SK-N-MC (cell line): ENCODE data around the gene ARPC5.

ENCODE experiments used
- DNase-seq: peaks from one replicate; pipeline ENCODE4 v3.0.0-alpha.2; 2011; ENCODE audit warnings: low read depth, low spot score
- H3K27ac ChIP-seq: fragments of 200-600 bp; sonication (generic); 2 replicates; pipeline ENCODE4 v1.5.1; 2016; ENCODE audit warnings: mixed run types
- H3K36me3 ChIP-seq: fragments of 200-600 bp; sonication (generic); 2 replicates; pipeline ENCODE4 v1.6.1; 2017; ENCODE audit warnings: antibody characterized with exemption, low read length, mixed read lengths; ENCODE audit not compliant: insufficient read depth
- H3K4me3 ChIP-seq: fragments of 200-600 bp; sonication (generic); 2 replicates; pipeline ENCODE4 v1.5.1; 2016
- H3K9ac ChIP-seq: fragments of 200-600 bp; sonication (generic); 2 replicates; pipeline ENCODE4 v1.8.0; 2017; ENCODE audit warnings: mixed run types, mixed read lengths; ENCODE audit not compliant: insufficient read length
- H3K9me3 ChIP-seq: fragments of 200-600 bp; sonication (generic); 2 replicates; pipeline ENCODE4 v1.6.1; 2017; ENCODE audit warnings: low read depth, mild to moderate bottlenecking, antibody characterized with exemption, low read length, moderate library complexity, mixed read lengths
- EZH2 ChIP-seq: fragments of 200-600 bp; sonication (generic); IDR thresholded peaks from one replicate; pipeline ENCODE4 v1.6.1; 2017; ENCODE audit warnings: antibody characterized with exemption
- FOXP2 ChIP-seq: optimal IDR thresholded peaks from 2 replicates; pipeline ENCODE3; 2011; ENCODE audit warnings: mild to moderate bottlenecking, moderate library complexity; ENCODE audit not compliant: insufficient read depth; ENCODE audit errors: extremely low read length, control extremely low read depth
- POLR2AphosphoS5 ChIP-seq: IDR thresholded peaks from 2 replicates; pipeline ENCODE4 v1.6.1; 2012; ENCODE audit warnings: mild to moderate bottlenecking, low read depth, low read length, borderline replicate concordance

The ARPC5 gene

DNA sequence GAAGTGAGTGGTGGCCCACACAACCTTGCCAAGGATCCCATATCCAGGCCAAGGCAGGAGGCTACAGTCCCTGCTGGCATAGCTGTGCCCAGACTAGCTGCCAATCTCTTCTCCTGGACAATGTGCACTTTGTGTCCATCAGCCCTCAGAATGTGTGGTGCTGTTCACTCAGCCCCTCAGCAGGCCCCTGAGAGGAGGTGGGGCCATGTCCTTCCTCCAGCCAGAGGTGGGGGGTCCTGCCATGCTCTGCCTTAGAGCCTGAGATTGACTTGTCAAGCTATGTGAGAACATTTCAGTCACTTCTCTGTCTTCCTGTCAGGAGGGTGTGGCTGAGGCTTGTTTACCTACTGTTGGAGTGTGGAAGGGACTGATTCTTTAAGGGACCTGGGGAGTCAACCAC, 46.8 kb downstream of the ARPC5 start:
- no peaks in the 10 kb centered on the region for H3K36me3 ChIP-seq
- no peak for TF ChIP-seq FOXP2
- TF ChIP-seq POLR2AphosphoS5, result no peak
- no peak for TF ChIP-seq EZH2
- DNase-seq, result no peak
- no peak overlapping the region for H3K9ac ChIP-seq
- H3K4me3 ChIP-seq, result no peak overlapping the region
- no peaks in the 10 kb centered on the region for H3K9me3 ChIP-seq
- H3K27ac ChIP-seq, result no peak overlapping the region

- Histone ChIP-seq H3K4me3 (no peak overlapping the region), H3K9ac (no peak overlapping the region), H3K9me3 (no peaks in the 10 kb centered on the region), H3K36me3 (no peaks in the 10 kb centered on the region), H3K27ac (no peak overlapping the region)
- DNase-seq, result no peak
- TF ChIP-seq FOXP2 (no peak), EZH2 (no peak), POLR2AphosphoS5 (no peak)
Measured at GRCh38 chr1:183586926-183587325, 48.7 kb downstream of the ARPC5 start.

- Histone ChIP-seq H3K9me3 (no peaks in the 10 kb centered on the region), H3K9ac (no peak overlapping the region), H3K36me3 (no peaks in the 10 kb centered on the region), H3K27ac (no peak overlapping the region), H3K4me3 (no peak overlapping the region)
- TF ChIP-seq FOXP2 (no peak), POLR2AphosphoS5 (no peak), EZH2 (no peak)
- no peak for DNase-seq
Measured at GRCh38 chr1:183586455-183586854, 49.1 kb downstream of the ARPC5 start.

- Histone ChIP-seq H3K4me3 (no peak overlapping the region), H3K9ac (no peak overlapping the region), H3K36me3 (no peaks in the 10 kb centered on the region), H3K9me3 (no peaks in the 10 kb centered on the region), H3K27ac (no peak overlapping the region)
- TF ChIP-seq EZH2, result no peak
- TF ChIP-seq FOXP2, result no peak
- no peak for TF ChIP-seq POLR2AphosphoS5
- DNase-seq, result no peak
Measured at GRCh38 chr1:183585038-183585437, 50.5 kb downstream of the ARPC5 start.

- Histone ChIP-seq H3K9me3 (no peaks in the 10 kb centered on the region), H3K9ac (no peak overlapping the region), H3K27ac (no peak overlapping the region), H3K4me3 (no peak overlapping the region), H3K36me3 (no peaks in the 10 kb centered on the region)
- DNase-seq, result no peak
- TF ChIP-seq EZH2, result no peak
- no peak for TF ChIP-seq FOXP2
- no peak for TF ChIP-seq POLR2AphosphoS5
Measured at GRCh38 chr1:183584147-183584546, 51.4 kb downstream of the ARPC5 start.

- H3K9ac ChIP-seq, result no peak overlapping the region
- no peak for TF ChIP-seq FOXP2
- no peak for TF ChIP-seq EZH2
- no peak for TF ChIP-seq POLR2AphosphoS5
- DNase-seq, result no peak
- no peak overlapping the region for H3K4me3 ChIP-seq
- no peaks in the 10 kb centered on the region for H3K9me3 ChIP-seq
- H3K27ac ChIP-seq, result no peak overlapping the region
- no peaks in the 10 kb centered on the region for H3K36me3 ChIP-seq
Measured at GRCh38 chr1:183583466-183583865, 52.1 kb downstream of the ARPC5 start.

DNA sequence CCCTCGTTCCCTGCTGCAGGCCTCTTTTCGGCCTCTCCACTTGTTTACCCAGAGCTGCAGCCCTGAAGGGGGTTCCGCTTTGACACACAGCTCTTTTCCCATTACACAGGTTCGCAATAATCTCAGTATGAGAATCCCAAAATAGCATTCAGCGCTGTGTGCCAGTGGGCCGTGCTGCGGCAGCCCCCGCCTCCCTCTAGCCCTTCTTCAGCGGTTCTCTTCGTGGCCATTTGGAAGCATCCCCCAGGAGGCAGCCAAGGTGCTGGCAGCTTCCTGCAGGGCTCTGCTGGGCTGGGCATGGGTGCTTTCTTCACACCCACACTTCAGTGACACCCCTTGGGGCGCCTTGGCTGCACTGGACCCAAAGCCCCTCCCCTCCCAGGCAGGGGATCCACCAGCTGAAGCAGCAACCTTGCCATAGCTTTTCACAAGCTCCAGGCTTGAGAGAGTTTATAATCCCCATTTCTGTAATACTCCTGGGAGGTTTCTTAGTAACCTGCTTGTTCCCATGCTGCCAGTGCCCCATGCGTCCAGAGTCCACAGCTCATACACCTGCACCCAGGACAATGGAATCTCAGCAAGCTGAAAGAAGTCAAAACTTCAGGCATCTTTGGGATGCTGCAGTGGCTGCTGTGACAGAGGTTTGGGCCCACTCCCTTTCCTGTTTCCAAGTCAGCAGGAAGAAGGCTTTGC, 53.4 kb downstream of the ARPC5 start:
- H3K36me3 ChIP-seq, result no peaks in the 10 kb centered on the region
- no peak for TF ChIP-seq EZH2
- no peak overlapping the region for H3K27ac ChIP-seq
- no peak overlapping the region for H3K9ac ChIP-seq
- DNase-seq, result no peak
- H3K9me3 ChIP-seq, result no peaks in the 10 kb centered on the region
- no peak overlapping the region for H3K4me3 ChIP-seq

DNA sequence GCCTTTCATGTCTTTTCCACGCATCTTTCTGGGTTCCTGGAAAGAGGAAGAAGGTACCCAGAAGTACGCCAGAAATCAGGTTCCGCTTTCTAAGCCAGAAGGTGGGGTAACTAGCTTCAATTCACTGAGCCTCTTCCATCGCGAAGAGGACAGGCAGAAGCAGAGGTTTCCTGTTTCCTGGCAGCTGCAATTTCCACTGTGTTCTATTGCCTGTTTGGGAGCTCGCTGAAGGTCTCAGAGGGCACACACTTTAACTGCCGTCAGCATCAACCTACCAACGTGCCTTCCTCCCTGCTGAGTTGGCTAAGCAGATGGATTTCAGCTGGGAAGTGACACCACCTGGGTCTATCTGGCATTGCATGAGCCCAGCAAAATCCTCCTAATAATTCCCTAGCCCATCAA, 55.3 kb downstream of the ARPC5 start:
- Histone ChIP-seq H3K9me3 (no peaks in the 10 kb centered on the region), H3K27ac (no peak overlapping the region), H3K4me3 (no peak overlapping the region), H3K36me3 (no peaks in the 10 kb centered on the region), H3K9ac (no peak overlapping the region)
- no peak for TF ChIP-seq EZH2
- no peak for DNase-seq

DNA sequence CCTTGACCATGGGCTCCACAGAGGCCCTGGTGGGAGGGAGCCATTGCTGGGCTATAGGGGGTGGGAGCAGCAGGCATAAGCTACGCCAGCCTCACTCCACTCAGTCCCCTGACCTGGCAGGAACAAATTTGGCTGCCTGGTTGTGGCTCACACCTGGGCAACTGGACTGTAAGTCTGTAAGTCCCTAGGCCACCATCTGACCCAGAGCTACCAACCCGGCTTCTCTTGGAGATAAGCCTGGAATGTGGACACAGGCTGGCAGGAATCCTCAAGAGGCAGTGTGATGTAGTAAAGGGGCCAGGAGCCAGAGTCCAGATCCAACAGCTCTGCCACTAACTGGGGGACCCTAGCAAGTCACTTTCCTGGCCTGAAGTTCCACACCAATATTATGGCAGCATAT, 56.7 kb downstream of the ARPC5 start:
- TF ChIP-seq POLR2AphosphoS5 (no peak), EZH2 (no peak), FOXP2 (no peak)
- DNase-seq, result no peak
- no peak overlapping the region for H3K27ac ChIP-seq
- H3K9me3 ChIP-seq, result no peaks in the 10 kb centered on the region
- H3K36me3 ChIP-seq, result no peaks in the 10 kb centered on the region
- H3K9ac ChIP-seq, result no peak overlapping the region
- H3K4me3 ChIP-seq, result no peak overlapping the region
